ENCODE measurements around the gene IGF1R. TPM values are rescaled to one million over a fixed set of nuclear protein-coding genes. Genes with fewer than 3 reads are reported as not detected.

The IGF1R gene
- total RNA-seq, 2 experiments from 2014 or later, result 21.5 to 23.4 TPM

- H3K27ac Mint-ChIP-seq, result no peak overlapping the region
- H3K4me3 Mint-ChIP-seq, result no peak overlapping the region
- no peak for ATAC-seq (ENCODE audit: low read depth)
- H3K9me3 Mint-ChIP-seq, result no peaks in the 10 kb centered on the region
- no peaks in the 10 kb centered on the region for H3K36me3 Mint-ChIP-seq
- H3K27me3 Mint-ChIP-seq, result no peaks in the 10 kb centered on the region
- peaks cover 3% of the 10 kb centered on the region for H3K4me1 Mint-ChIP-seq
- POLR2A ChIA-PET, result no interaction called here
- DNase-seq, result no peak
Observed at GRCh38 chr15:98753726-98754656, 105.7 kb downstream of the IGF1R start.

- no peak overlapping the region for H3K27ac Mint-ChIP-seq
- DNase-seq (no peak), ATAC-seq (ENCODE audit: low read depth) (no peak)
- H3K4me1 Mint-ChIP-seq, result peaks cover 3% of the 10 kb centered on the region
- POLR2A ChIA-PET, result no interaction called here
- no peaks in the 10 kb centered on the region for H3K27me3 Mint-ChIP-seq
- no peak overlapping the region for H3K4me3 Mint-ChIP-seq
- no peaks in the 10 kb centered on the region for H3K9me3 Mint-ChIP-seq
- no peaks in the 10 kb centered on the region for H3K36me3 Mint-ChIP-seq
Observed at GRCh38 chr15:98754657-98755022, 106.3 kb downstream of the IGF1R start.

- no peak overlapping the region for H3K27ac Mint-ChIP-seq
- ATAC-seq (ENCODE audit: low read depth) (no peak), DNase-seq (no peak)
- POLR2A ChIA-PET, result no interaction called here
- H3K4me3 Mint-ChIP-seq, result no peak overlapping the region
- H3K4me1 Mint-ChIP-seq, result peaks cover 3% of the 10 kb centered on the region
- H3K9me3 Mint-ChIP-seq, result no peaks in the 10 kb centered on the region
- no peaks in the 10 kb centered on the region for H3K36me3 Mint-ChIP-seq
- no peaks in the 10 kb centered on the region for H3K27me3 Mint-ChIP-seq
Observed at GRCh38 chr15:98755138-98755537, 106.8 kb downstream of the IGF1R start.

GRCh38 chr15:98755781-98756180, 107.4 kb downstream of the IGF1R start:
- POLR2A ChIA-PET, result no interaction called here
- H3K36me3 Mint-ChIP-seq, result no peaks in the 10 kb centered on the region
- no peaks in the 10 kb centered on the region for H3K27me3 Mint-ChIP-seq
- no peak overlapping the region for H3K4me3 Mint-ChIP-seq
- H3K9me3 Mint-ChIP-seq, result no peaks in the 10 kb centered on the region
- H3K27ac Mint-ChIP-seq, result no peak overlapping the region
- DNase-seq, result no peak
- peaks cover 1% of the 10 kb centered on the region for H3K4me1 Mint-ChIP-seq
- no peak for ATAC-seq (ENCODE audit: low read depth)

- Mint-ChIP-seq H3K36me3 (no peaks in the 10 kb centered on the region), H3K4me1 (peaks cover 6% of the 10 kb centered on the region), H3K27me3 (no peaks in the 10 kb centered on the region), H3K27ac (no peak overlapping the region), H3K9me3 (peaks cover 1% of the 10 kb centered on the region), H3K4me3 (no peak overlapping the region)
- POLR2A ChIA-PET, result no interaction called here
- ATAC-seq (ENCODE audit: low read depth), result no peak
- no peak for DNase-seq
Observed at GRCh38 chr15:98758224-98758623, 109.9 kb downstream of the IGF1R start.

GRCh38 chr15:98759277-98759676, 110.9 kb downstream of the IGF1R start:
- no peak for ATAC-seq (ENCODE audit: low read depth)
- Mint-ChIP-seq H3K27me3 (no peaks in the 10 kb centered on the region), H3K4me1 (peaks cover 5% of the 10 kb centered on the region), H3K27ac (no peak overlapping the region), H3K36me3 (no peaks in the 10 kb centered on the region), H3K4me3 (no peak overlapping the region), H3K9me3 (peaks cover 1% of the 10 kb centered on the region)
- DNase-seq, result no peak
- POLR2A ChIA-PET, result no interaction called here

- peaks cover 2% of the 10 kb centered on the region for H3K36me3 Mint-ChIP-seq
- H3K4me1 Mint-ChIP-seq, result peaks cover 5% of the 10 kb centered on the region
- no peaks in the 10 kb centered on the region for H3K27me3 Mint-ChIP-seq
- no peak overlapping the region for H3K27ac Mint-ChIP-seq
- POLR2A ChIA-PET, result no interaction called here
- no peak overlapping the region for H3K4me3 Mint-ChIP-seq
- no peak for DNase-seq
- peaks cover 3% of the 10 kb centered on the region for H3K9me3 Mint-ChIP-seq
- ATAC-seq (ENCODE audit: low read depth), result no peak
Observed at GRCh38 chr15:98760112-98760826, 111.9 kb downstream of the IGF1R start.

- ATAC-seq (ENCODE audit: low read depth), result no peak
Observed at GRCh38 chr15:98760975-98761374, 112.6 kb downstream of the IGF1R start.

GRCh38 chr15:98763179-98763578, 114.8 kb downstream of the IGF1R start:
- no peak overlapping the region for H3K4me3 Mint-ChIP-seq
- POLR2A ChIA-PET, result no interaction called here
- ATAC-seq (ENCODE audit: low read depth), result no peak

More at GRCh38 chr15:98760975-98761374, 112.6 kb downstream of the IGF1R start:
- DNase-seq, result no peak
- Mint-ChIP-seq H3K27ac (no peak overlapping the region), H3K36me3 (peaks cover 2% of the 10 kb centered on the region), H3K9me3 (peaks cover 3% of the 10 kb centered on the region), H3K27me3 (no peaks in the 10 kb centered on the region), H3K4me1 (peaks cover 5% of the 10 kb centered on the region), H3K4me3 (no peak overlapping the region)
- POLR2A ChIA-PET, result no interaction called here

GRCh38 chr15:98764291-98764690, 116.0 kb downstream of the IGF1R start:
- ATAC-seq (ENCODE audit: low read depth), result no peak
- DNase-seq, result no peak
- Mint-ChIP-seq H3K36me3 (peaks cover 2% of the 10 kb centered on the region), H3K4me1 (peaks cover 5% of the 10 kb centered on the region), H3K4me3 (no peak overlapping the region), H3K27me3 (no peaks in the 10 kb centered on the region), H3K27ac (no peak overlapping the region), H3K9me3 (peaks cover 3% of the 10 kb centered on the region)
- POLR2A ChIA-PET, result no interaction called here

More at GRCh38 chr15:98763179-98763578, 114.8 kb downstream of the IGF1R start:
- Mint-ChIP-seq H3K9me3 (peaks cover 3% of the 10 kb centered on the region), H3K27me3 (no peaks in the 10 kb centered on the region), H3K36me3 (peaks cover 2% of the 10 kb centered on the region), H3K4me1 (peaks cover 5% of the 10 kb centered on the region), H3K27ac (no peak overlapping the region)
- no peak for DNase-seq

- POLR2A ChIA-PET, result no interaction called here
- Mint-ChIP-seq H3K4me3 (no peak overlapping the region), H3K27me3 (no peaks in the 10 kb centered on the region), H3K9me3 (peaks cover 3% of the 10 kb centered on the region), H3K27ac (no peak overlapping the region), H3K4me1 (peaks cover 5% of the 10 kb centered on the region), H3K36me3 (peaks cover 2% of the 10 kb centered on the region)
- DNase-seq (no peak), ATAC-seq (ENCODE audit: low read depth) (no peak)
Observed at GRCh38 chr15:98765610-98766009, 117.3 kb downstream of the IGF1R start.

- ATAC-seq (ENCODE audit: low read depth) (no peak), DNase-seq (no peak)
- H3K36me3 Mint-ChIP-seq, result peaks cover 2% of the 10 kb centered on the region
- H3K27ac Mint-ChIP-seq, result no peak overlapping the region
- H3K4me1 Mint-ChIP-seq, result peaks cover 1% of the 10 kb centered on the region
- no peak overlapping the region for H3K4me3 Mint-ChIP-seq
- H3K9me3 Mint-ChIP-seq, result peaks cover 2% of the 10 kb centered on the region
- POLR2A ChIA-PET, result no interaction called here
- H3K27me3 Mint-ChIP-seq, result no peaks in the 10 kb centered on the region
Observed at GRCh38 chr15:98767692-98768091, 119.4 kb downstream of the IGF1R start.

- Mint-ChIP-seq H3K27ac (no peak overlapping the region), H3K36me3 (peaks cover 2% of the 10 kb centered on the region), H3K4me1 (no peaks in the 10 kb centered on the region), H3K4me3 (no peak overlapping the region), H3K27me3 (no peaks in the 10 kb centered on the region), H3K9me3 (peaks cover 2% of the 10 kb centered on the region)
- no peak for ATAC-seq (ENCODE audit: low read depth)
- no peak for DNase-seq
- POLR2A ChIA-PET, result no interaction called here
Observed at GRCh38 chr15:98769867-98770266, 121.5 kb downstream of the IGF1R start.

GRCh38 chr15:98770984-98771383, 122.6 kb downstream of the IGF1R start:
- no peak for ATAC-seq (ENCODE audit: low read depth)
- Mint-ChIP-seq H3K36me3 (no peaks in the 10 kb centered on the region), H3K4me3 (no peak overlapping the region), H3K27ac (no peak overlapping the region), H3K4me1 (no peaks in the 10 kb centered on the region), H3K9me3 (no peaks in the 10 kb centered on the region), H3K27me3 (no peaks in the 10 kb centered on the region)
- POLR2A ChIA-PET, result no interaction called here
- DNase-seq, result no peak
